Measurements from ENCODE around the gene STXBP2. TPM values are rescaled to one million over a fixed set of nuclear protein-coding genes. Genes with fewer than 3 reads are reported as not detected.

STXBP2 gene
- total RNA-seq, 4 donors from 2014 or later = 2.4 to 10.3 (median 8.2) TPM; not detected in 1

DNA sequence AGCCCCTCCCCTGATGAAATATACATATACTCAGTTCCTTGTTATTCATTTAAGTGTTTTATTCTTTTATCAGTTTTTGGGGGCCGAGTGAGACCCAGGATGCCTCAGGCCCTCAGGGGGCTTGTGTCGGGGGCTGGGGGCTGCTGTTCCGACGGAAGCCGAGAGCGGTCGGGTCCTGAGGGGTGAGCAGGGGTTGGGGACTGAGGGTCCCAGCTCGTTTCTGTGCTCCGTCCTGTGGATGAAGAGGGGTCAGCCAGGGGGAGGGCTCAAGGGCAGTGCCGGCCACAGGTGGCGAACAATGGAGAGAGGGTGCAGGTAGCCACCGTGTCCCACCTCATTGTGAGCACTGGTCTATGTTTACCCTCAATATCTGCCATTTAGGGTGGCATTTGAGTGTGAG, 5.3 kb upstream of the STXBP2 start:
- intact Hi-C loops (cut with DNase I; ENCODE audit: low total_unique reads) = no loop called here

DNA sequence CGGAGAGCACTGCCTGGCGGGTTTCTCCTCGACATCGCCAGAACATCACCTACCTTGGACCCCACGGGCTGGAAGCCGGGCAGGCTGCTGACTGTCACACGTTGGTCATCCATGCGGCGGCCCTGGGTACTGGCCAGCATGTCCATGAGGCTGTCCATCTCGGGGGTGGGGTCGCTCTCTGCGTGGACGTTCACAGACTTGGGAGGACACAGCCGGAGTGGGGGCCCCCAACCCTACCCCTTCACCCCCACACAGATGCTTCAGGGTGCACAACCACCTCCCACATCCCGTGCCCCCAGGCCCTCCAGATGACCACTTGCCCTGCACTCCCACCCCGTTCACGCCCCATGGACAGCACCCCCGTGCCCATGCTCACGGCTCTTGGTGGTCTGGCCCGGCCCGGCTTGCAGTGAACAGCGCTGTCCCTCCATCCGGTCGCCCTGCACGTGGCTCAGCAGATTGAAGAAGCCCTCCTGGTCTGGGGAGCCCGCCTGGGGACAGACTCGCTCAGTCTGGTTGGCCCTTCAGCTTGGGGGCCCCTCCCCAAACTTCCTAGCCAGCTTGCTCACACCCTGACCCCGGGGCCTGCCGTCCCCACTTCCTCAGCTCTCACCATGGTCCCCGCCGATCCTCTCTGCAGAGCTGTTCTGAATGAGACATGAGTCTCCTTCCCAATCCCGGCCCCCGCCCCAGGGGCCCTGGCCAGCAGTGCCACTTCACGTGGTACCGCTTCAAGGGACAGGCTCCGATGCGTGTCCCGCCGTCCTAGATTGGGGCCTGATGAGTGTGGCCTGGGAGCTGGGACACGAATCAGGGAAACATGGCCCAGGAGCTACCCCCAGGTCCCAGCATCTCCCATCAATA, 4.3 kb upstream of the STXBP2 start:
- H3K27ac ChIP-seq = no peak overlapping the region
- H3K4me3 ChIP-seq = no peak overlapping the region
- H3K4me1 ChIP-seq = peaks cover 10 to 16% of the 10 kb centered on the region in 2 donors
- intact Hi-C loops (cut with DNase I; ENCODE audit: low total_unique reads) = no loop called here
- H3K27me3 ChIP-seq = peaks cover 8 to 15% of the 10 kb centered on the region in 2 donors
- TF ChIP-seq POLR2A (IDR thresholded peaks at IDR 0.05) = no peak
- TF ChIP-seq, protein P1, sequence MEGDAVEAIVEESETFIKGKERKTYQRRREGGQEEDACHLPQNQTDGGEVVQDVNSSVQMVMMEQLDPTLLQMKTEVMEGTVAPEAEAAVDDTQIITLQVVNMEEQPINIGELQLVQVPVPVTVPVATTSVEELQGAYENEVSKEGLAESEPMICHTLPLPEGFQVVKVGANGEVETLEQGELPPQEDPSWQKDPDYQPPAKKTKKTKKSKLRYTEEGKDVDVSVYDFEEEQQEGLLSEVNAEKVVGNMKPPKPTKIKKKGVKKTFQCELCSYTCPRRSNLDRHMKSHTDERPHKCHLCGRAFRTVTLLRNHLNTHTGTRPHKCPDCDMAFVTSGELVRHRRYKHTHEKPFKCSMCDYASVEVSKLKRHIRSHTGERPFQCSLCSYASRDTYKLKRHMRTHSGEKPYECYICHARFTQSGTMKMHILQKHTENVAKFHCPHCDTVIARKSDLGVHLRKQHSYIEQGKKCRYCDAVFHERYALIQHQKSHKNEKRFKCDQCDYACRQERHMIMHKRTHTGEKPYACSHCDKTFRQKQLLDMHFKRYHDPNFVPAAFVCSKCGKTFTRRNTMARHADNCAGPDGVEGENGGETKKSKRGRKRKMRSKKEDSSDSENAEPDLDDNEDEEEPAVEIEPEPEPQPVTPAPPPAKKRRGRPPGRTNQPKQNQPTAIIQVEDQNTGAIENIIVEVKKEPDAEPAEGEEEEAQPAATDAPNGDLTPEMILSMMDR (IDR thresholded peaks at IDR 0.05) = no peak
- DNase-seq = no peak
- H3K36me3 ChIP-seq = no peaks in the 10 kb centered on the region
- H3K9me3 ChIP-seq = no peaks in the 10 kb centered on the region

More for the DNA sequence above, 5.3 kb upstream of the STXBP2 start:
- Histone ChIP-seq H3K27me3 (peaks cover 0 to 5% of the 10 kb centered on the region in 2 donors), H3K4me1 (peaks cover 10 to 16% of the 10 kb centered on the region in 2 donors), H3K4me3 (no peak overlapping the region), H3K27ac (no peak overlapping the region), H3K9me3 (no peaks in the 10 kb centered on the region), H3K36me3 (no peaks in the 10 kb centered on the region)
- DNase-seq = no peak
- no peak for TF ChIP-seq POLR2A (IDR thresholded peaks at IDR 0.05)
- TF ChIP-seq, protein P1 (IDR thresholded peaks at IDR 0.05) = no peak

DNA sequence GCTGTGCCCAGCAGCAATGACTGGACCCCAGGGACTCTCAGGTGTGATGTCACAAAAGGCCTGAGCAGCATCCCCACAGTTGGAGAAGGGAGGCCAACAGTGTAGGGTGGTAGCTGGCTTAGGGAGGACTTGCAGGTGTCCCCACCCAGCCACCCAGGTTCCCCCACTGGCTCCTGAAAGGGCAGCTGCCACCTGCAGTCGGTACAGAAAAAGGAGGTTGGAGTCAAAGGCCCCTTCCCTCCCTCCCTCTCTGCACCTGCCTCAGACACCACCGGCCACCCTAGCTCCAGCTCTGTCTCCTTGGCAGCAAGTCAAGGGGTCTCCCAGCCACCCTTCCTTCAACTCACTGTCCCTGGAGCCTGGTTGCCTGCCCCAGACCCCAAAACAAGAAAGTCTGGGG, 3.2 kb upstream of the STXBP2 start, which contains the start of gene PCP2:
PCP2 (minus strand) TSS at position 22 of the 400 bp plus-strand sequence. CDS start 262 bp downstream, outside the sequence.
- DNase-seq = no peak
- peaks cover 5 to 10% of the 10 kb centered on the region in 2 donors for H3K4me1 ChIP-seq
- intact Hi-C loops (cut with DNase I; ENCODE audit: low total_unique reads) = no loop called here
- TF ChIP-seq, protein P1 (IDR thresholded peaks at IDR 0.05) = no peak
- no peak for TF ChIP-seq POLR2A (IDR thresholded peaks at IDR 0.05)
- no peak within 1 kb of the TSS for H3K4me3 ChIP-seq
- H3K36me3 ChIP-seq = no peaks in the 10 kb centered on the region
- H3K9me3 ChIP-seq = no peaks in the 10 kb centered on the region
- peaks cover 10 to 20% of the 10 kb centered on the region in 2 donors for H3K27me3 ChIP-seq
- no peak within 1 kb of the TSS for H3K27ac ChIP-seq

DNA sequence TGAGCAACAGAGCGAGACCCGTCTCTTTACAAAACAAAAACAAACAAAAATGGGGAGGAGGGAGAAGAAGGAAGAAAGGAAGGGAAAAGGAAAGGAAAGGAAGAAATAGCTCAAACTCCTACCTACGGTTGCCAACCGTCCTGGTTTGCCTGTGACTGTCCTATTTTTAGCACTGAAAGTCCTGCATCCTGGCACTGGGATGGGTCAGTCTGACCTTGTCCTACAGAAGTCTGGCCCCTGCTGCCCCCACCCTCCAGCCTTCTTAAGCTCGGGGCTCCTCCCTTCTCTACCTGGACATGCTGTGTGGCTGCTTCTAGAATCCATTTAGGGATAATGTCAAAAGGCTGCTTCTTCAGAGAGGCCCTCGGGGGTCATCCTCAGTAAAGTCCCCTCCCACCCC, 1.2 kb upstream of the STXBP2 start:
- no peak for DNase-seq
- intact Hi-C loops (cut with DNase I; ENCODE audit: low total_unique reads) = no loop called here
- TF ChIP-seq POLR2A (IDR thresholded peaks at IDR 0.05) = no peak
- TF ChIP-seq, protein P1 (IDR thresholded peaks at IDR 0.05) = no peak
- H3K4me1 ChIP-seq = peaks cover 0 to 4% of the 10 kb centered on the region in 2 donors
- no peak overlapping the region for H3K27ac ChIP-seq
- no peaks in the 10 kb centered on the region for H3K9me3 ChIP-seq
- H3K4me3 ChIP-seq = no peak overlapping the region
- peaks cover 10 to 20% of the 10 kb centered on the region in 2 donors for H3K27me3 ChIP-seq
- H3K36me3 ChIP-seq = no peaks in the 10 kb centered on the region

DNA sequence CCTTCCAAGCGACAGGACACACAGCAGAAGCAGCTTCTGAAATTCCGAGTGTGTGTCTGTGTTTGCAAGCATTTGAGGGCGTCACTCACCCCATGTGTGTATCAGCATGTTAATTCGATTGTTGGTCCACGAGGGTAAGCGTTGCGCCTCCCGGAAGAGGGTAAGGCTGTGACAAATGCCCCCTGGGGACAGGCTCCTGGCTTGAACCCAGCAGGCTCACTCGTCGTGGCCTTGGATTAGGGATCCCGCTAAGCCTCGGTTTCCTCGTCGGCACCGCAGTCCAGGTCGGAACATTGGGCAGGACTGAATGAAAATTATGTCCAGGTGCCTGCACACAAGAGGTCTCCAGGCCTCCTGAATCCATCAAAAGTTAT, 606 bp upstream of the STXBP2 start:
- Histone ChIP-seq H3K27ac (no peak overlapping the region), H3K36me3 (no peaks in the 10 kb centered on the region), H3K27me3 (peaks cover 10 to 20% of the 10 kb centered on the region in 2 donors), H3K4me3 (no peak overlapping the region), H3K4me1 (no peaks in the 10 kb centered on the region), H3K9me3 (no peaks in the 10 kb centered on the region)
- DNase-seq = no peak
- TF ChIP-seq, protein P1 (IDR thresholded peaks at IDR 0.05) = no peak
- TF ChIP-seq POLR2A (IDR thresholded peaks at IDR 0.05) = no peak
- intact Hi-C loops (cut with DNase I; ENCODE audit: low total_unique reads) = no loop called here

All from uterus (tissue), 4 donors.